Measurements from ENCODE around the gene C21orf91. TPM values are rescaled to one million over a fixed set of nuclear protein-coding genes. Genes with fewer than 3 reads are reported as not detected.

The C21orf91 gene
- total RNA-seq, 2 experiments from 2014 or later, result 20.8 to 22.9 TPM

- Mint-ChIP-seq H3K27ac (peak overlapping the region; percentile 72), H3K4me3 (no peak overlapping the region), H3K36me3 (ENCODE audit: low read depth) (peaks cover 42% of the 10 kb centered on the region), H3K9me3 (ENCODE audit: low read depth) (no peaks in the 10 kb centered on the region), H3K4me1 (peaks cover 58% of the 10 kb centered on the region), H3K27me3 (no peaks in the 10 kb centered on the region)
- intact Hi-C loops (cut with DNase I, micrococcal nuclease), result no loop called here
- ATAC-seq (no peak), DNase-seq (no peak)
- ChIA-PET POLR2A (no interaction called here), CTCF (interaction anchor here (0.8 kb wide), 1 partner anchor 109 kb away, joined by 3 read pairs; no protein-coding TSS in a partner anchor)
These were observed 22.7 kb downstream of the C21orf91 start for GRCh38 chr21:17796503-17796902.

DNA sequence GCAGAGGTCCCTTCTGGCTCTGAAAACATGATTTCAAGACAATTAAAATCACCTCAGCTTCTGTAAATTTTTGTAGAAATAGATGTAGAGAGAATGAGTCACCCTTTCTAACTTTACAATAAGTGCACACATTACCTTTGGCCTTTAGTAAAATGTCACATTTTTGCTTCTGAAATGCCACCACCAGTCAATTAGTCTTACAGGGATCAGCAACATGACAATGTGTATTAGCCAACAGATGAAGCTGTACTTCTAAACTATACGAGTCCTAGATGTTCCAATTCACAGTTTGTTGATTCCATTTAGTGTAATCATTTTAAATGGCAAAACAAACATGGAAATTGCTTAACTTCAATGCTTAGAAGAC lies 23.1 kb downstream of the C21orf91 start:
- peaks cover 62% of the 10 kb centered on the region for H3K4me1 Mint-ChIP-seq
- intact Hi-C loops (cut with DNase I, micrococcal nuclease), result no loop called here
- ATAC-seq (peak; percentile 59), DNase-seq (no peak)
- peak overlapping the region; percentile 72 for H3K27ac Mint-ChIP-seq
- POLR2A ChIA-PET, result no interaction called here
- CTCF ChIA-PET, result interaction anchor here (0.8 kb wide), 1 partner anchor 109 kb away, joined by 3 read pairs; no protein-coding TSS in a partner anchor
- no peaks in the 10 kb centered on the region for H3K27me3 Mint-ChIP-seq
- H3K9me3 Mint-ChIP-seq (ENCODE audit: low read depth), result no peaks in the 10 kb centered on the region
- H3K4me3 Mint-ChIP-seq, result no peak overlapping the region
- H3K36me3 Mint-ChIP-seq (ENCODE audit: low read depth), result peaks cover 41% of the 10 kb centered on the region

- CTCF ChIA-PET, result interaction anchor here (0.6 to 1.7 kb wide), 4 partner anchors 12 to 108 kb away, joined by 3 to 8 read pairs (median 3); no protein-coding TSS in a partner anchor
- Mint-ChIP-seq H3K36me3 (ENCODE audit: low read depth) (peaks cover 40% of the 10 kb centered on the region), H3K4me1 (peaks cover 62% of the 10 kb centered on the region), H3K9me3 (ENCODE audit: low read depth) (no peaks in the 10 kb centered on the region), H3K4me3 (no peak overlapping the region), H3K27ac (peak overlapping the region; percentile 72), H3K27me3 (no peaks in the 10 kb centered on the region)
- intact Hi-C loops (cut with DNase I, micrococcal nuclease), result loop anchor here in 1 of 2 experiments (2.0 kb wide), 1 partner anchor 23 kb away; the partner anchor contains the start of gene C21orf91
- POLR2A ChIA-PET, result no interaction called here
- peak; percentile 22 for ATAC-seq
- DNase-seq, result no peak
These were observed 23.8 kb downstream of the C21orf91 start for GRCh38 chr21:17795146-17796036.

DNA sequence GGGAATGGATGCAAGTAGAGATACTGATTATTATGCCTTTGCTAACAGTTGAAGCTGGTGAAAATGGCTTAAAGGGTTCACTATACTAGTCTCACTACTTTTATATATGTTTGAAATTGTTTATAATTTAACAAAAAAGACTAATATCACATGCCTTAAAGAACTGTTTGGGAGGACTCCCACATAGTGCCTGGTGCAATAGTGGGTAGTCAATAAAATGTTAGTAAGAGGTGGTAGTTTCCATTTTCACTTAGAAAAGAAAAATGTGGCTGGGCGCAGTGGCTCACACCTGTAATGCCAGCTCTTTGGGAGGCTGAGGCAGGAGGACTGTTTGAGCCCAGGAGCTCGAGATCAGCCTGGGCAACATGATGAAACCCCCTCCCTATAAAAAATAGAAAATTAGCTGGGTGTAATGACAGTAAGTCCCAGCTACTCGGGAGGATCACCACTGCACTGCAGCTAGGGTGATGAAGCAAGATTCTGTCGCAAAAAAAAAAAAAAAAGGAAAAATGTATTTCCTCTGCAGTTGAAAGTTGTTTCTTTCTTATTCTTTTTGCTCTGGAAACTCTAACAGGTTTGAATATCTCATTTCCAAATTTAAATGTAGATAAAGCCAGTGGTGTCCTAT lies 24.5 kb downstream of the C21orf91 start:
- peak overlapping the region; percentile 83 for H3K27ac Mint-ChIP-seq
- peaks cover 40% of the 10 kb centered on the region for H3K36me3 Mint-ChIP-seq (ENCODE audit: low read depth)
- peak overlapping the region; percentile 60 for H3K4me3 Mint-ChIP-seq
- CTCF ChIA-PET, result interaction anchor here (0.6 to 1.7 kb wide), 4 partner anchors 11 to 37 kb away, joined by 3 to 8 read pairs (median 3); no protein-coding TSS in a partner anchor
- intact Hi-C loops (cut with DNase I, micrococcal nuclease), result loop anchor here (1.0 to 2.0 kb wide), 2 partner anchors 10 to 24 kb away; partner anchors contain the start of gene C21orf91 (in 1 of the 2)
- H3K27me3 Mint-ChIP-seq, result no peaks in the 10 kb centered on the region
- no peak for ATAC-seq
- peaks cover 66% of the 10 kb centered on the region for H3K4me1 Mint-ChIP-seq
- DNase-seq, result no peak
- POLR2A ChIA-PET, result interaction anchor here (0.9 kb wide), 1 partner anchor 13 kb away, joined by 4 read pairs; no protein-coding TSS in a partner anchor
- H3K9me3 Mint-ChIP-seq (ENCODE audit: low read depth), result no peaks in the 10 kb centered on the region

DNA sequence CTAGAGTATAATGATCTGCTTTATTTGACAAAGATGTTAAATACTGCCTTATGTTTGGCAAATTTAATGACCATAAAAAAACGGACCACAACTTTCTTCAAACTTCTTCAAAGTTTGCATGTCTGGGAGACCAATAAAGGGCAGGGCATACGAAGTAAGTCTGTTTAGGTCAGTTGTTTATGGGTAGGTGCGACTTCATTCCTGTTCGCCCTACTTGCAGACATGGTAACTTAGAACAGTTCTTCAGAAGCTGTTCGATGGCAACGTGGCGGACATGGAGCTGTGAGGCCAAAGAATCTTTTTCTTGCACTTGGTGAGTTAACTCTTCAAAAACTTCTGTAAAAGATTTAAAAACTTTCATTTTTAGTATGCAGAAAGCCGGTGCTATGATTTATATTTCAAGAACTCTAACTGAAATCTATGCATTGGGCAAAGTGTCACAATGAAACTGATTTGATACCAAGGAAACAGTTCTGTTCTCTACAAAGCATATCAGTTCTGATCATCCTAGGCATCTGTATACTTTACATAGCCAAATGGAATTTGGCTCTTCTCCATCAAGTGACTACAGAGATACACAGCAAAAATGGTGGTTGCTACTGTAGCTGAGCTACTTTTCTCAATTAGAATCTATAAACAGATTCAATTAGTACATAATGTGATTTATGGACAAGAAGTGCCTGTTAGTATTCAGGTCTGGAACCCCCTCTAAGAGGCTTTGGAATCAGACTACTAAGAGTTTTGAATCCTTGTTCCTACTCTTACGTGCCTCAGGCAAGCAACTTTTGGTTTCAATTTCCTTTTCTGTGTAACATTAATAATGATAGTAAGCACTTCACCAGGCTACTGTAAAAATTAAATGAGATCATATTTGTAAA lies 25.7 kb downstream of the C21orf91 start:
- peak; percentile 64 for ATAC-seq
- H3K4me3 Mint-ChIP-seq, result peak overlapping the region; percentile 60
- H3K9me3 Mint-ChIP-seq (ENCODE audit: low read depth), result no peaks in the 10 kb centered on the region
- intact Hi-C loops (cut with DNase I, micrococcal nuclease), result loop anchor here (1.0 to 2.0 kb wide), 2 partner anchors 9 to 25 kb away; partner anchors contain the start of gene C21orf91 (in 1 of the 2)
- H3K36me3 Mint-ChIP-seq (ENCODE audit: low read depth), result peaks cover 38% of the 10 kb centered on the region
- H3K27ac Mint-ChIP-seq, result peak overlapping the region; percentile 83
- no peaks in the 10 kb centered on the region for H3K27me3 Mint-ChIP-seq
- CTCF ChIA-PET, result interaction anchor here (1.0 kb wide), 1 partner anchor 36 kb away, joined by 3 read pairs; no protein-coding TSS in a partner anchor
- DNase-seq, result no peak
- peaks cover 66% of the 10 kb centered on the region for H3K4me1 Mint-ChIP-seq
- POLR2A ChIA-PET, result interaction anchor here (0.9 kb wide), 1 partner anchor 12 kb away, joined by 4 read pairs; no protein-coding TSS in a partner anchor

GRCh38 chr21:17789656-17790055 lies 29.5 kb downstream of the C21orf91 start:
- no peaks in the 10 kb centered on the region for H3K27me3 Mint-ChIP-seq
- peaks cover 78% of the 10 kb centered on the region for H3K4me1 Mint-ChIP-seq
- H3K9me3 Mint-ChIP-seq (ENCODE audit: low read depth), result peaks cover 3% of the 10 kb centered on the region
- peak overlapping the region; percentile 58 for H3K27ac Mint-ChIP-seq
- POLR2A ChIA-PET, result no interaction called here
- intact Hi-C loops (cut with DNase I, micrococcal nuclease), result loop anchor here (10.0 kb wide), 2 partner anchors 85 to 275 kb away; partner anchors contain the start of gene CXADR (in 1 of the 2)
- no peak for DNase-seq
- peak overlapping the region; percentile 46 for H3K4me3 Mint-ChIP-seq
- peaks cover 52% of the 10 kb centered on the region for H3K36me3 Mint-ChIP-seq (ENCODE audit: low read depth)
- no peak for ATAC-seq
- CTCF ChIA-PET, result interaction anchor here (2.0 kb wide), 1 partner anchor 8 kb away, joined by 4 read pairs; no protein-coding TSS in a partner anchor

DNA sequence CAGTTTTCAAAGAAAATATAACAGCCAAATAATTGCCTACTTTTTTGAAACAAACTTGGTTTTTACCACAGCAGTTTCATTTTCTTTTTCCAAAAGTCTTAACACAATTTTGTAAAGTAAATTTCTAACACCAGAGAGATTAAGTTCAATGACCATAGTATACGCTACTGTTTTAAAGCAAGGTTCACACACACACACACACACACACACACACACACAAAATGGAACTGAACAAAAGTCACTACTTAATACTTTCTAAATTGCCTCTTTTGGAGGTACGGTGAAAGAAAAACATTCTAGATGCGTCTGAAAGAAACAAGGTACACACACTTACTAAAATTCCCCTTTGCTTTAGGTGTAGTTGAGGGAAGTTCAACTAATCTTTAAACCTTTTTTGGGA lies 30.1 kb downstream of the C21orf91 start:
- intact Hi-C loops (cut with DNase I, micrococcal nuclease), result loop anchor here (10.0 kb wide), 2 partner anchors 84 to 274 kb away; partner anchors contain the start of gene CXADR (in 1 of the 2)
- ATAC-seq, result no peak
- H3K9me3 Mint-ChIP-seq (ENCODE audit: low read depth), result peaks cover 3% of the 10 kb centered on the region
- CTCF ChIA-PET, result interaction anchor here (1.0 kb wide), 1 partner anchor 10 kb away, joined by 4 read pairs; no protein-coding TSS in a partner anchor
- H3K4me1 Mint-ChIP-seq, result peaks cover 79% of the 10 kb centered on the region
- H3K27ac Mint-ChIP-seq, result peak overlapping the region; percentile 55
- no peak for DNase-seq
- H3K36me3 Mint-ChIP-seq (ENCODE audit: low read depth), result peaks cover 52% of the 10 kb centered on the region
- POLR2A ChIA-PET, result no interaction called here
- H3K4me3 Mint-ChIP-seq, result peak overlapping the region; percentile 43
- H3K27me3 Mint-ChIP-seq, result no peaks in the 10 kb centered on the region

- Mint-ChIP-seq H3K36me3 (ENCODE audit: low read depth) (peaks cover 42% of the 10 kb centered on the region), H3K4me3 (peak overlapping the region; percentile 3), H3K27me3 (no peaks in the 10 kb centered on the region), H3K27ac (peak overlapping the region; percentile 53), H3K4me1 (peaks cover 91% of the 10 kb centered on the region), H3K9me3 (ENCODE audit: low read depth) (peaks cover 3% of the 10 kb centered on the region)
- DNase-seq (no peak), ATAC-seq (no peak)
- intact Hi-C loops (cut with DNase I, micrococcal nuclease), result loop anchor here (10.0 kb wide), 2 partner anchors 82 to 272 kb away; partner anchors contain the start of gene CXADR (in 1 of the 2)
- ChIA-PET POLR2A (no interaction called here), CTCF (no interaction called here)
These were observed 32.3 kb downstream of the C21orf91 start for GRCh38 chr21:17786851-17787181.

DNA sequence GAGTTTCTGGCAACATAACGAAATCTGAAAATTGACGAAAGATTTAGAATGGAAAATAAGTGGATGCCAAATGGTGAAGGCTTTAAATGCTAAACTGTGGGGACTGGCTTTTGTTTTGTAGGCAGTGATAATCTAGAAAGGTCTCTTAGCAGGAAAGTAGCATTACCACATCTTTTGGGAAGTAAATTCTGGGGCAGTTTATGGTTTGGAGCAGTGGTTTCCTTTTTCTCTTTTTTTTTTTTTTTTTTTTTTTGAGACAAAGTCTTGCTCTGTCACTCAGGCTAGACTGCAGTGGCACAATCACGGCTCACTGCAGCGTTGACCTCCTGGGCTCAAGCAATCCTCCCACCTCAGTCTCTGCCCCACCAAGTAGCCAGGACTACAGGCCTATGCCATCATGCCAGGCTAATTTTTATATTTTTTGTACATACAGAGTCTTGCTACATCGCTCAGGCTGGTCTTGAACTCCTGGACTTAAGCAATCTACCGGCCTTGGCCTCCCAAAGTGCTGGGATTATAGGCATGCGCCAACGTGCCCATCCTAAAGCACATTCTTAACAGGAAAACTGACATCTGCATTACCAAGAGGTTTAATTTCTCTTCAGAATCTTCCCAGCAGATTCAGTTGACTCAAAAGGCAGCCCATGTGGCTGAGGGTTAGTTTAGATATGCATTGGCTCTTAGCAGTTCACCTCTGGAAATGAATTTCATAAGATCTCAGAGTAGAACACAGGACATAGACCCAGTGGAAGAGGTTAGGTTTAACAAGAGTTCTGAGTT lies 32.9 kb downstream of the C21orf91 start:
- intact Hi-C loops (cut with DNase I, micrococcal nuclease), result loop anchor here (10.0 kb wide), 2 partner anchors 81 to 271 kb away; partner anchors contain the start of gene CXADR (in 1 of the 2)
- Mint-ChIP-seq H3K27ac (peak overlapping the region; percentile 53), H3K36me3 (ENCODE audit: low read depth) (peaks cover 36% of the 10 kb centered on the region), H3K4me1 (peaks cover 92% of the 10 kb centered on the region), H3K4me3 (no peak overlapping the region), H3K27me3 (no peaks in the 10 kb centered on the region), H3K9me3 (ENCODE audit: low read depth) (peaks cover 3% of the 10 kb centered on the region)
- ChIA-PET POLR2A (no interaction called here), CTCF (no interaction called here)
- DNase-seq, result no peak
- peak; percentile 24 for ATAC-seq

DNA sequence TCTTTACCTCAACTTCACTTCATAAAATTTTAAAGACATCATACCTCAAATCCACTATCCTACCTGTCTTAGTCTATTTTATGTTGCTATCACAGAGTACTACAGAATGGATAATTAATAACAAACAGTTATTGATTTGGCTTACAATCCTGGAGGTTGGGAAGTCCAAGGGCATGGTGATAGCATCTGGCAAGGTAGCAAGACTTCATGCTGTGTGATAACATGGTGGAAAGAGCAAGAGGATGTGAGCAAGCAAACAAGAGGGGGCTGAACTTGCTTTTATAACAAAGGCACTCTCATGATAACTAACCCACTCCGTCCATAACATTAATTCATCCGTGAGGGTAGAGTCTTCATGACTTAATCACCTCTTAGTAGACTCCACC lies 33.8 kb downstream of the C21orf91 start:
- POLR2A ChIA-PET, result no interaction called here
- intact Hi-C loops (cut with DNase I, micrococcal nuclease), result loop anchor here (10.0 kb wide), 2 partner anchors 81 to 271 kb away; partner anchors contain the start of gene CXADR (in 1 of the 2)
- Mint-ChIP-seq H3K27me3 (no peaks in the 10 kb centered on the region), H3K4me3 (peak overlapping the region; percentile 49), H3K4me1 (peaks cover 95% of the 10 kb centered on the region), H3K36me3 (ENCODE audit: low read depth) (peaks cover 33% of the 10 kb centered on the region), H3K9me3 (ENCODE audit: low read depth) (peaks cover 3% of the 10 kb centered on the region), H3K27ac (peak overlapping the region; percentile 85)
- DNase-seq (no peak), ATAC-seq (no peak)
- CTCF ChIA-PET, result no interaction called here

All from activated CD4-positive, alpha-beta T cell treated with anti-CD3 and anti-CD28 coated beads for 36 hours (primary cell).